MM.1S (cell line): ENCODE measurements around the gene RNASEL.

ENCODE experiments used
- CTCF ChIP-seq: fragments of 300-600 bp; sonication (generic); IDR thresholded peaks from 2 replicates; pipeline ENCODE4 v1.5.1; 2016; ENCODE audit warnings: antibody characterized with exemption, low read length, mixed read lengths
- EZH2 ChIP-seq: fragments of 300-600 bp; sonication (generic); optimal IDR thresholded peaks from 2 replicates; pipeline ENCODE3; 2017; ENCODE audit warnings: low read depth, mild to moderate bottlenecking, antibody characterized with exemption, low read length, mixed read lengths

GRCh38 chr1:182614796-182615454, 25.9 kb upstream of the RNASEL start:
- TF ChIP-seq CTCF (no peak), EZH2 (no peak)
